Activated T-cell treated with anti-CD3 and anti-CD28 coated beads, Interleukin-2, amount 50 U/mL, for 48 hours (primary cell): ENCODE results near the gene EIF5AL1.
"Not testable (repeated sequence)": the region's sequence is repeated elsewhere in the genome, so short reads cannot be mapped to it uniquely, and the experiment has no call there.

Experiments used
- DNase-seq, 2 experiments: peaks; one replicate each; pipeline ENCODE4 v3.0.0-alpha.2; 2020

Gene EIF5AL1

DNA sequence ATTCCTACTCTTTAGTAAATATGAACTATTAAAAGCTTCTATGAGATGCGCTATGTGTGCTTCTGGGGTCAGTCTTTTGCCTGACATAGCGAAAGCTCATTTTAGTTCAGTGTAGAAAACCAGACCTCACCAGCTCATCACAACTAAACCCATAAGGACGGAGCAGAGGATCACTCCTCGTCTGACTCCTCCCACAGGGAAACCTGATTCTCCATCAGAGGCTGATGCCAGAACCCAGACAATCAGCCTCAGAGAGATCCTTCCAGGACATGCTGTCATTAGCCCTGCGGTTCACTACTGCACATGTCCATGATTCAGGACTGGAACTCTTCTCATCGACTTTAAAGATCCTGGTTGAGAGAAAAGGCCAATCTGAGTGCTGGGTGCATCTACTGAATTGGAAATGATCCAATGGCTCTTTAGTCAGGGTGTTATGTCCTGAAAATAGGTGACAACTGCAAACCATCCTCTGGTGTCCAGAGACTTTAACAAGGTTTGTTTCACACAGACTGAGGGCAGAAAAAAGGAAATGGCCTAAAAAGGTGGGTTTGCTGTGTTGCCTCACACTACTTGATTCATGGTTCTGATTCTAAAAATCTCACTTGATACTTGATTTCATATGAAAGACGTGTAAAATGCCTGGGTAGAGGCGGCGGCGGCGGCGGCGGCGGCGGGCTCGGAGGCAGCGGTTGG, at the start of gene EIF5AL1:
TSS of gene EIF5AL1 (plus strand) at position 643 of the 693 bp plus-strand sequence. CDS start 117 bp downstream, outside the sequence.
- not testable (repeated sequence) for DNase-seq

DNA sequence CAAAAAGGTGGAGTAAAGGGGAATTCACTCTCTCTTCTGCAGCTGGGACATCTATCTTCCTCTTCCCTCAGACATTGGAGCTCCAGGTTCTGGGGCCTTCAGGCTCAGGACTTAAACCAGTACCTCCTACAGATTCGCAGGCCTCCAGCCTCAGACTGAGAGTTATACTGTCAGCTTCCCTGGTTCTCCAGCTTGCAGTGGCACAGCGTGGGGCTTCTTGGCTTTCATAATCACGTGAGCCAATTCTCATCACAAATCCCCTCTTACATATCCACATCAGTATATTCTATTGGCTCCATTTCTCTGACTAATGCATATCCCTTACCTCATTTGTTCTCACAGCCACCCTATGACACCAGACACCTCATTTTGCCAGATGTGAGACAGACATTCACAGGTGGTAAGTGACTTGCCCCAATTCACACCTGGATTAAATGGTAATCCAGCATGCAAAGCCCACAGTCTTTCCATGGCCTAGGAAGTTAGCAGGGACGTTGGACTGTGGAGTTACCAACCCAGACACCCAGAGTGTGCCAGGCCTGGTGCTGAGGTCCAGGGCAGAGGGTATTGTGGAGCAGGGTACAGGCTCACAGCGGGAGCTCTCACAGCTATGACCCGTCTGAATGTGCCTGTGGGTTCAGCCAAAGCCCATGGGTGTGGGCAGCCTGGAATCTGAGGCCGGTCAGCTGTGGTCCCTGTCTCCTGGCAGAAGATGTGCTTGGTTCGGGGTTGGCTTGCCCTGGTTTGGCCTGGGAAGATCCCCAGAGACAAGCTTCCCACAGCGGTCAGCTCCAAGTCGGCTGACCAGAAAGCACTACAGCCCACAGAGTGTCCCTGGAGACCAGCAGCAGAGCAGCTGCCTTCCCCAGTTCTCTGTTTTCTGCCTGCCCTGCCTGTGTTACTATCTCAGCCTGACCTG, 48.5 kb upstream of the EIF5AL1 start:
- no peak for DNase-seq

DNA sequence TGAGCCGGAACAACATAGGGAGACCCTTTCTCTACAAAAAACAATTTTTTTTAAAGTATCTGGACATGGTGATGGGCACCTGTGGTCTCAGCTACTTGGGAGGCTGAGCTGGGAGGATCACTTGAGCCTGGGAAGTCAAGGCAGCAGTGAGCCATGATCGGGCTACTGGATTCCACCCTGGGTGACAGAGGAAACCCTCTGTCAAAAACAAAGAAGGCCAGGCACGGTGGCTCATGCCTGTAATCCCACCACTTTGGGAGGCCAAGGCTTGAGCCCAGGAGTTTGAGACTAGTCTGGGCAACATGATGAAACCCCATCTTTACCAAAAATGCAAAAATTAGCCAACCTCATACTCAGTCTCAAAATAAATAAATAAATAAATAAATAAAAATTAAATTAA, 47.0 kb upstream of the EIF5AL1 start:
- DNase-seq = no peak

GRCh38 chr10:79468015-79468560, 44.2 kb upstream of the EIF5AL1 start:
- DNase-seq = no peak

GRCh38 chr10:79468841-79469585, 43.3 kb upstream of the EIF5AL1 start:
- no peak for DNase-seq

DNA sequence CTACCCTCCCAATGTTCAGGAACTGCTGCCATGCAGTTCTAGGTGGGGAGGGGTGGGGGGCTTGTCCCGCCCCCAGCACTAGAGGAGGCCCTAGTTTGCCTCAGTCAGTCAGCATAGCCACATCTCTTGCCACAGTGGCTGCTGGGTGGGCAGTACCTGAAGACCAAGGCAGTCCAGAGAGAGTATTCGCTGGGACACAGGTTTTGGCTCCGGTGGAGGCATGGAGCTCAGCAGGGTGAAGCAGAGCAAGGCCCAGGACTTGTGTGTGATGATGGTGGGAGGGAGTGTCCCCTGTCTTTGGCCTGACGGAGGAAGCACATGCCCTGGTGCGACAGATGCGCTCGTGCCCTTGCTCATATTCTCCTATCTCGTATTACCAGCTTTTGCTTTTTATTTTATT, 42.2 kb upstream of the EIF5AL1 start:
- DNase-seq = no peak

DNA sequence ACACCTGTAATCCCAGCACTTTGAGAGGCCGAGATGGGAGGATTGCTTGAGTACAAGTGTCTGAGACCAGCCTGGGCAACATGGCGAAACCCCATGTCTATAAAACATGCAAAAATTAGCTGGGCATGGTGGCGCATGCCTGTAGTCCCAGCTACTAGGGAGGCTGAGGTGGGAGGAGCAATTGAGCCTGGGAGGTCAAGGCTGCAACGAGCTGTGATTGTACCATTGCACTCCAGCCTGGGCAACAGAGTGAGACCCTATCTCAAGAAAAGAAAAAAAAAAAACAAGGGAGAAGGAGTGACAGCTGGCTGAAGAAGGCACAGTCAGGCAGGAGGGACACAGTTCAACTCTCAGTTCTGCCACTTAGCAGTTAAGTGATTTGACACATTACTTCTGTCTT, 40.6 kb upstream of the EIF5AL1 start:
- no peak for DNase-seq

- no peak for DNase-seq
Observed at GRCh38 chr10:79472449-79472848, 39.9 kb upstream of the EIF5AL1 start.

GRCh38 chr10:79472951-79473350, 39.4 kb upstream of the EIF5AL1 start:
- no peak for DNase-seq

GRCh38 chr10:79473496-79474095, 38.7 kb upstream of the EIF5AL1 start:
- no peak for DNase-seq

GRCh38 chr10:79475119-79475653, 37.1 kb upstream of the EIF5AL1 start:
- no peak for DNase-seq

GRCh38 chr10:79475877-79476276, 36.5 kb upstream of the EIF5AL1 start:
- no peak for DNase-seq

DNA sequence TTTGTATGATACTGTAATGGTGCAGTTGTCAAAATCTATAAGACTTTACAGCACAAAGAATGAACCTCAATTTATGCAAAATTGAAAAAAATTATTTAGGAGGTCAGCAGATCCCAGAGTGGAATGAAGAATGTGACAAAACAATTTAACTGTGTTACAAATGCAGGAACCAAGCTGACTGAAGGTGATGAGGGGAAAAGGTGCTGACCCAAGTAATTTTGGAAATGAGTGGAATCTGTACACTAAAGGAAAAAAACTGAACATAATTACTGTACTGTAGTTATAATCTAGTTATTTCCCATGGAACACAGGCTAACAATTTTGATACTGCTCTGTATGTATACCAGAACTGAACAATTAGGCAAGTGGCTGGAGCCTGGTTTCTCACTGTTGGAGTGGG, 35.7 kb upstream of the EIF5AL1 start:
- no peak for DNase-seq

DNA sequence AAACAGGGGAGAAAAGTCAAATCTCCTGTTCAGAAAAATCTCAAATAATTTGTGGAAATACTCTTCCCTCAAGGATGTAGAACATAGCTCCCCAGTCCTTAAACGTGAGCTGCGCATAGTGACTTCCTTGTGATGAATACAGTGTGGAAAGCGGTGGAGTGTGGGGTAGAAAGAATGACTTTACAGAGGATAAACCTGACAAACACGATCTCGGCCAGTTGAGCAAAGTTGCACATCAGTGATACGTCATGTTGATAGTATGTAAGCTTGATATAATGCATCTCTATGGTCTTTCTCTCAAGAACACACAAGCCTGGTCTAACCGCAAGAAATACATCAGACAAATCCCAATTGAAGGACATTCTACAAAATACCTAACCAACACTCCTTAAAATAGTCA, 34.9 kb upstream of the EIF5AL1 start:
- no peak for DNase-seq

GRCh38 chr10:79479283-79479909, 32.9 kb upstream of the EIF5AL1 start:
- DNase-seq = no peak

- no peak for DNase-seq
Observed at GRCh38 chr10:79482304-79482703, 30.0 kb upstream of the EIF5AL1 start.

GRCh38 chr10:79482741-79483140, 29.6 kb upstream of the EIF5AL1 start:
- DNase-seq = no peak

DNA sequence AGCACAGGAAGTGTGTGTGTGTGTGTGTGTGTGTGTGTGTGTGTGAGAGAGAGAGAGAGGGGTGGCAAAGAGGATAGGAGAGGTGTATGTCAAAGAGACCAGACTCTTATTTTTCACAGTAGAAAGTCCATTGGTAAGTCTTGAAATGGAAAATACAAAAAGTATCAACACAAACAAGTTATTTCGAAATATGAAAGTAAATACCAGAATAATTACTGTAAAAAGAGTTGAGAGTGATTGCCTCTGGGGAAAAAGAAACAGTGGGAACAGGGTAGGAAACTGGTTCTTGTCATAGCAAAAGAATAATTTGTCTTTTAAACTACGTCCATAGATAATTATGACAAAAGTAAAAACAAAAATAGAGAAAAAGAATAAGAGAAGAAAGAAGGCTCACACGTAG, 29.0 kb upstream of the EIF5AL1 start:
- DNase-seq = no peak

DNA sequence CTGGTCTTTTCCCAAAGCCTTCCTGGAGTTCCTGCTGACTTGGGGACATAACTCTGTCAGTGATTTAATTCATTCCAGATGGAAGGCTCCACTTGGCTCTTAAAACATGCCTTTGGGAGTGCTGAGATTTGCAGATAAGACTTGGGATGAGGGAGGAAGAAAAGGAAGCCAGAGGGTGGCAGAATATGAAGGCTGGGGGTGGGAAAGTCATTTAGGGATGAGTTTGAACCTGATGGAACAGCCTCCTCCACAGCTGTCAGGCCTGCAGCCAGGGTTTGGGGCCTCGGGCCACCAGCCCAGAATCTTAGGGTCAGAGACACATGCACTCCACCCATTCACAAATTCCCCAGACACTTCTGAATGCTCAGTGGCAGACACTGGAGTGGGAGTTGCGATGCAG, 28.4 kb upstream of the EIF5AL1 start:
- DNase-seq = no peak

DNA sequence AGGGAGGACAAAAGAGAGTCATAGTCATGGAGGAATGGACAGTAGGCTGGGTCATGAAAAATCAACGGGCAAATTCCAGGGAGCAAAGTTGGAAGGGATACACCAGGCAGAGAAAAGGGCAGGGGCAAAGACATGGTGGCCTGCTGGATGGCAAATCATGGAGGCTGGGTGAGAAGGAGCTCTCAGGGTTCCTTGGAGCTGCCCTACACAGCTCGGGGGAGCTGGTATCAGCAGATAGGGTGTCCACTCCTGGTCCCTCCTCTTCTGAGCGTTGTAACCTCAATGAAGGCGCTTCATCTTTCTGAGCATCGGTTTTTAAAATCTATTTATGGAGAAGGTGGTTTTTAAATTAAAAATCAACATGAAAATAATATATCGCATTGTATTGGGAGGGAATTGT, 27.9 kb upstream of the EIF5AL1 start:
- no peak for DNase-seq

DNA sequence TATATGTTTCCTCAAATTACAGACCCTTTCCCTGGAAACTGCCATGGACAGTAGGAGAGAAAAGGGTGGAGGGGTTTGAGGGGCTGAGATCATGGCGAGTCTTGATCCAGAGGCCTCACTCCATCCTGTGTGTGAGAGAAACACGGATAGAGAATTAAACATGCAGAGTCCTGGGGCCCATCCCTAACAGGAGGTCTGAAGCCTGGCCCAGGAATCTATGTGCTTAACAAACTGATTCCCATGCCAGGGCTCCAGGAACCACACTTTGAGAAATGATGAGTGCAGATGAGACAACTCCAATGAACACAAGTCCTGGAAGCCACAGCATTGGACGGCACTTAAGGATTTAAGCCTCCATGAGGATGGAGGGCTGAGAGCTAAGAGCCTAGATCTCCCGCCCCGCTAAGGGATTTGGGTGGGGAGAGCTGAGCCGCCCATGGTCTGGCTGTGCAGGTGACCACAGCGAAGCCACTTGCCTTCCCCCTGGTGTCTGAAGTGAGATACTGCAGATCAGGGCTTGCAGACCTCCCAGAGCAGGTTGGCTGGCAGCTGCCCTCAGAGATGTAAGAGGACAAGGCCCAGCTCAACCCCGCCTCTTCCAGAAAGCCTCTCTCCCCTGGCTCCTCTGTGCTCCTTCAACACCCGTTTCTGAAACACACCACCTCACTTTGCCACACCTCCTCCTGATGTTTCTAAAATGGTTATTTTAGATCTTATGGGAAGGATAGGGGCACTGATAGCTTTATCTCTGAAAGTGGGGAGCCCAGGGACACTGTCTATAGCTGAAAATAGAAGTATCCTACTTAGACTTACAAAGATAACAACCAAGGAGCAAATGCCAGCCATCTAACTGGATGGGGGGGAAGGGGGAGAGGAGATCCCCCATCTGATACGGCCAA, 24.8 kb upstream of the EIF5AL1 start:
- peak; percentile 40 to 50 for DNase-seq
